BJ (cell line): ENCODE results near the gene L3MBTL1. TPM values are rescaled to one million over a fixed set of nuclear protein-coding genes. Genes with fewer than 3 reads are reported as not detected.

Experiments used
- CTCF ChIA-PET: fragments of 350-600 bp; formaldehyde crosslinking; extraction: SDS; loops from one replicate; lab custom pipeline; 2021; ENCODE audit warnings: antibody characterized with exemption, inconsistent platforms; lab: Yijun Ruan, JAX
- POLR2A ChIA-PET: fragments of 300-600 bp; sonication (Branson Sonifier 250); formaldehyde crosslinking; extraction: SDS; loops from one replicate; lab custom pipeline; 2021; ENCODE audit warnings: antibody characterized with exemption; lab: Charles Lee
- DNase-seq: peaks from one replicate; pipeline ENCODE4 v3.0.0-alpha.2; 2011; ENCODE audit warnings: low read depth
- H3K27me3 ChIP-seq: 2 replicates; pipeline ENCODE4 v1.6.0; 2011; ENCODE audit warnings: low read length; ENCODE audit not compliant: control insufficient read depth, insufficient read depth
- H3K36me3 ChIP-seq: 2 replicates; pipeline ENCODE4 v1.5.1; 2011; ENCODE audit warnings: low read length; ENCODE audit not compliant: control insufficient read depth, insufficient read depth
- H3K4me3 ChIP-seq: 2 replicates; pipeline ENCODE4 v1.5.1; 2011; ENCODE audit warnings: low read depth, mild to moderate bottlenecking, control low read depth, low read length
- polyA plus RNA-seq: library from polyadenylated mRNA; depleted of rRNA; stranded (reverse); fragments of >200 nt; gene quantifications from 2 replicates; pipeline ENCODE4 v1.2.3, GENCODE V29; 2011
- TF ChIP-seq, protein P1 (sequence below): IDR thresholded peaks from 2 replicates; pipeline ENCODE4 v1.5.1; 2011; ENCODE audit warnings: low read depth, mild to moderate bottlenecking, control low read depth, inconsistent platforms, low read length, moderate library complexity; ENCODE audit not compliant: insufficient read depth

The L3MBTL1 gene
- polyA plus RNA-seq, 1 experiment = 4.5 TPM

DNA sequence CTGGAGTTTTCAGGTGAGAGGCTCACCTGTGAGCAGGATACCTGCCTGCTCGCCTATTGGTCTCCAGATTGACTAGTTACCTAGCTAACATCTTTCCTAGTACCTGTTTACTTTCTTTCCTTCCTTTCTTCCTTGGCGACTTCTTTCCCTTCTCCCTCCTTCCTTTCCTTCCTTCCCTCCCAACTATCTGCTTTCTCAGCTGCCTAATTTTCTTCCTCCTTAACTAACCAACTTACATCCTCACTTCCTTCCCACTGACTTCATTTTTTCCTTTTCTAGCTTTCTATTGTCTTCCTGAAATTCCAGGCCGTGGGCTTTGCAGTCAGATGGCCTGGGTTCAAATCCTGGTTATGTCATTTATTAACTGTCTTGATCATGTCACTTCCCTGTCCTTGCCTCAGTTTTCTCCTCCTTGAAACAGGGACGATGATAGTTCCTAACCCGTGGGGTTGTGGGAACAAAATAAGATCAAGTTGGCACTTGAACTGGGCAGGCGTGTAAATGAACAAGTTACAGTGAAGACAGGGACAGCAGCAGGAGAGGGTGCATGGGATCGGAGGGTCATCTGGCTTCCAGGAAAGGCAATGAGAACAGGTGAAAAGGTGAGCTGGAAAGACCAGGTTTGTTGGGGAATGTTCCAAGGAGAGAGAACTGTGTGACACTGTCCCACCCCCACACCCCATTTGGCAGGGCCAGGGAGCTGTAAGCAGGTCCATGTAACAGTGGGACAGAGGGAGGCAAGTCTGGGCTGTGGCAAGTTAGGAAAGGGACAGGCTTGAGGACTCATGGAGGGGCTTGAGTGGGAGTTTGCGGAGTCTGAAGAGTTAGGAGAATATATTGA, 51.9 kb downstream of the L3MBTL1 start:
- H3K36me3 ChIP-seq = no peaks in the 10 kb centered on the region
- H3K27me3 ChIP-seq = no peaks in the 10 kb centered on the region
- CTCF ChIA-PET = interaction anchor here (0.9 to 4.7 kb wide), 3 partner anchors 11 to 133 kb away, joined by 3 to 27 read pairs (median 4); no protein-coding TSS in a partner anchor
- TF ChIP-seq, protein P1, sequence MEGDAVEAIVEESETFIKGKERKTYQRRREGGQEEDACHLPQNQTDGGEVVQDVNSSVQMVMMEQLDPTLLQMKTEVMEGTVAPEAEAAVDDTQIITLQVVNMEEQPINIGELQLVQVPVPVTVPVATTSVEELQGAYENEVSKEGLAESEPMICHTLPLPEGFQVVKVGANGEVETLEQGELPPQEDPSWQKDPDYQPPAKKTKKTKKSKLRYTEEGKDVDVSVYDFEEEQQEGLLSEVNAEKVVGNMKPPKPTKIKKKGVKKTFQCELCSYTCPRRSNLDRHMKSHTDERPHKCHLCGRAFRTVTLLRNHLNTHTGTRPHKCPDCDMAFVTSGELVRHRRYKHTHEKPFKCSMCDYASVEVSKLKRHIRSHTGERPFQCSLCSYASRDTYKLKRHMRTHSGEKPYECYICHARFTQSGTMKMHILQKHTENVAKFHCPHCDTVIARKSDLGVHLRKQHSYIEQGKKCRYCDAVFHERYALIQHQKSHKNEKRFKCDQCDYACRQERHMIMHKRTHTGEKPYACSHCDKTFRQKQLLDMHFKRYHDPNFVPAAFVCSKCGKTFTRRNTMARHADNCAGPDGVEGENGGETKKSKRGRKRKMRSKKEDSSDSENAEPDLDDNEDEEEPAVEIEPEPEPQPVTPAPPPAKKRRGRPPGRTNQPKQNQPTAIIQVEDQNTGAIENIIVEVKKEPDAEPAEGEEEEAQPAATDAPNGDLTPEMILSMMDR = no peak
- H3K4me3 ChIP-seq = no peak overlapping the region
- DNase-seq = no peak
- POLR2A ChIA-PET = no interaction called here

DNA sequence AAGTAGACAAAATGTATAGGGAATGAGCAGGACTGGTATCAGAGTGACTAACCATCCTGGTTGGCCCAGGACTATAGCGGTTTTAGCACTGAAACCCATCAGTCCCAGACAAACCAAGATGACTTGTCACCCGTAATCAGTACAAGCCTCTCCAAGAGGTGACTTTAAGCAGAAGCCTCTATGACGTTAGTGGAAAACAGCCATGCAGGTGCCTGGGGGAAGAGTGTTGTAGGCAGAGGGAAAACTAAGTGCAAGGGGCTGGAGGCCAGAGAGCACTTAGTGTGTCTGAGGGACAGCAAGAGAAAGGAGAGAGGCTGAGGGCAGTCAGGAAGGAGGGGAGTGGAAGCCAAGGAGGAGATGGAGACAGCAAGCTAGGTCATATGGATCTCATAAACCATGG, 53.5 kb downstream of the L3MBTL1 start:
- H3K36me3 ChIP-seq = no peaks in the 10 kb centered on the region
- H3K4me3 ChIP-seq = no peak overlapping the region
- H3K27me3 ChIP-seq = no peaks in the 10 kb centered on the region
- ChIA-PET CTCF (interaction anchor here (4.7 kb wide), 1 partner anchor 22 kb away, joined by 27 read pairs; no protein-coding TSS in a partner anchor), POLR2A (no interaction called here)
- DNase-seq = no peak
- TF ChIP-seq, protein P1 = no peak

DNA sequence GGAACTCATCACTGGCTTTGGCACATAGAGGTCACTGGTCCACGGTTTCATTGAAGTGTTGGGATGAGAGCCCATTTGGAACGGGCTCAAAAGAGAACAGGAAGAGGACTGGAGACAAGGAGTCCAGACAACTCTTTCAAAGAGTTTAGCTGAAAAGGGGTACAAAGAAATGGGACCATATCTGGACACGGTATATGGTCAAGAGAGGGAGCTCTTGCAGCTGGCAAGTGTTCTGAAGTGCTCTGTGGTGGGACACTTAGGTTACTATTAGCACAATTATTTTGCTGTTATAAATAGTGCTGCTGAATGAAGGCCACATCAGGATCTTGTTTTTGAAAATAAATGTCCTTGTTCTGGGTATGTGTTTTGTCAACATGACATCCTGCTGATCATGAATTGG, 55.9 kb downstream of the L3MBTL1 start:
- TF ChIP-seq, protein P1 = 0 out of 2 replicates have a peak, but pooled peaks have one; percentile 2
- H3K27me3 ChIP-seq = no peaks in the 10 kb centered on the region
- ChIA-PET POLR2A (no interaction called here), CTCF (no interaction called here)
- H3K36me3 ChIP-seq = no peaks in the 10 kb centered on the region
- no peak overlapping the region for H3K4me3 ChIP-seq
- DNase-seq = no peak

DNA sequence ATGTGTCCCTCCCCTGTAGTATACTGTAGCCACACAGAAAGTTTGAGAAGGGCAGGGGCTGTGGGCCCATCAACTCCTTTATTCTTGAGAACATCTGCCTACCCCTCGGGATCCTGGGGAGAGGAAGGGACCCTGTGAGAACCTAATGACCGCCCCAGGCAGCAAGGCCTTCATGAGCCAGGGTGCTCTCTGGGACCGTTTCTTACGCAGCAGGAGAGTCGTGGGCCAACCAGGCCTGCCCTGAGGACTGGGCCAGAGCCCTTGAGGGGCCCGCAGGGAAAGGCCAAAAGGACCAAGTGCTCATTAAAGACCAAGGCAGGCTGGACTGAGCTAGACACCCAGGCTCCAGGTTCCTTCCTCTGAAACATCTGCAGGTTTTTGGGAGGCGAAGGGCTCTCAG, 56.5 kb downstream of the L3MBTL1 start:
- H3K4me3 ChIP-seq = no peak overlapping the region
- ChIA-PET POLR2A (no interaction called here), CTCF (no interaction called here)

DNA sequence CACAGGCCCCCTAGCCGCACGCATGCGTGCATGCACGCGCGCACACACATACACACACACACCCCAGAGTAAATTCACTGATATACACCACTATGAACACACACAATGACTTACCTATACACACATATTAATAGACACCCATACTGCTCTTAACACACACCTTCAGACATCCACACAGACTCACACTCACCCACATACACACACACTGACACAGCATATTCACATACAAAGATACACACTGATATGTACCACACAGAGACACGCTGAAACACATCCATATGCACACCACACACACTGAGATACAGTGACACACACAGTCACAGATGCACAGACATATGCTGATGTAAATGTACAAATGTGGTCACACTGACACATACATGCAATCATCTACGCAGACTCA, 57.0 kb downstream of the L3MBTL1 start:
- CTCF ChIA-PET = no interaction called here
- POLR2A ChIA-PET = no interaction called here
- Histone ChIP-seq H3K27me3 (no peaks in the 10 kb centered on the region), H3K4me3 (no peak overlapping the region), H3K36me3 (no peaks in the 10 kb centered on the region)
- DNase-seq = no peak
- TF ChIP-seq, protein P1 = no peak

More for the DNA sequence above, 56.5 kb downstream of the L3MBTL1 start:
- no peaks in the 10 kb centered on the region for H3K27me3 ChIP-seq
- TF ChIP-seq, protein P1 = no peak
- H3K36me3 ChIP-seq = no peaks in the 10 kb centered on the region
- DNase-seq = no peak
